SK-N-SH (cell line): Measurements from ENCODE around the gene LRFN4. TPM values are rescaled to one million over a fixed set of nuclear protein-coding genes. Genes with fewer than 3 reads are reported as not detected.
A peak's percentile ranks its signal among the peaks of the same experiment; 100 is the strongest.

Experiments used
- CTCF ChIA-PET: fragments of 300-600, 350-600 bp; formaldehyde crosslinking; extraction: SDS; loops from one replicate; lab custom pipeline; 2021; lab: Yijun Ruan, JAX
- POLR2A ChIA-PET: fragments of 350-600 bp; sonication (Branson Sonifier 250); formaldehyde crosslinking; extraction: SDS; loops from one replicate; lab custom pipeline; 2020; ENCODE audit warnings: antibody characterized with exemption, inconsistent platforms; lab: Yijun Ruan, JAX
- DNase-seq: peaks from one replicate; pipeline ENCODE4 v3.0.0; 2012
- H2AFZ ChIP-seq: fragments of 200-600 bp; sonication (generic); 2 replicates; pipeline ENCODE4 v1.8.1; 2016; ENCODE audit warnings: antibody characterized with exemption, mild to moderate bottlenecking, low read depth
- H3F3A ChIP-seq: fragments of 200-600 bp; sonication (generic); replicated peaks from 2 replicates; pipeline ENCODE3; 2016; ENCODE audit warnings: antibody characterized with exemption, mild to moderate bottlenecking; ENCODE audit not compliant: insufficient read depth
- H3K27ac ChIP-seq, 2 experiments: fragments of 200-500 bp in 1 of 2; fragments of 200-600 bp in 1 of 2; sonication (Bioruptor generic) in 1 of 2; sonication (generic), shearing (Covaris generic) in 1 of 2; 2 replicates each; pipeline versions ENCODE4 v1.5.1 to v1.6.1; 2014 to 2016; ENCODE audit warnings: low read depth in 2 of 2, inconsistent platforms in 1 of 2, low read length in 1 of 2, mild to moderate bottlenecking in 1 of 2, mixed read lengths in 1 of 2
- H3K27me3 ChIP-seq: fragments of 200-600 bp; sonication (generic), shearing (Covaris generic); 2 replicates; pipeline ENCODE4 v1.6.1; 2016; ENCODE audit warnings: mixed run types; ENCODE audit not compliant: insufficient read depth
- H3K36me3 ChIP-seq, 2 experiments: fragments of 200-500 bp in 1 of 2; fragments of 200-600 bp in 1 of 2; sonication (Bioruptor generic) in 1 of 2; sonication (generic) in 1 of 2; replicated peaks in 1 of 2; 2 replicates each; pipeline versions ENCODE3 to v1.5.1; 2014 to 2016; ENCODE audit warnings: low read length in 1 of 2, mild to moderate bottlenecking in 1 of 2; ENCODE audit not compliant: insufficient read depth in 2 of 2, control insufficient read depth in 1 of 2
- H3K4me1 ChIP-seq, 2 experiments: fragments of 200-500 bp in 1 of 2; fragments of 200-600 bp in 1 of 2; sonication (Bioruptor generic) in 1 of 2; sonication (generic), shearing (Covaris generic) in 1 of 2; 2 replicates each; pipeline versions ENCODE4 v1.5.1 to v1.6.1; 2014 to 2016; ENCODE audit warnings: low read depth in 1 of 2, low read length in 1 of 2, mixed run types in 1 of 2; ENCODE audit not compliant: insufficient read depth in 2 of 2, control insufficient read depth in 1 of 2
- H3K4me2 ChIP-seq: fragments of 200-600 bp; sonication (generic), shearing (Covaris generic); 2 replicates; pipeline ENCODE4 v1.6.1; 2017; ENCODE audit warnings: mixed run types
- H3K4me3 ChIP-seq, 2 experiments: fragments of 200-500 bp in 1 of 2; fragments of 200-600 bp in 1 of 2; sonication (Bioruptor generic) in 1 of 2; sonication (generic), shearing (Covaris generic) in 1 of 2; 2 replicates each; pipeline versions ENCODE4 v1.5.1 to v1.8.1; 2014 to 2016; ENCODE audit warnings: low read depth in 2 of 2, inconsistent platforms in 1 of 2, low read length in 1 of 2, mild to moderate bottlenecking in 1 of 2, mixed read lengths in 1 of 2, moderate library complexity in 1 of 2
- H3K79me2 ChIP-seq: fragments of 200-600 bp; sonication (generic); 2 replicates; pipeline ENCODE4 v1.8.1; 2017; ENCODE audit warnings: mild to moderate bottlenecking; ENCODE audit not compliant: insufficient read depth
- H3K9ac ChIP-seq: fragments of 200-600 bp; sonication (generic); 2 replicates; pipeline ENCODE4 v1.6.1; 2017; ENCODE audit warnings: mixed run types
- H3K9me2 ChIP-seq: fragments of 200-600 bp; sonication (generic); 2 replicates; pipeline ENCODE4 v1.6.1; 2017; ENCODE audit warnings: mixed run types
- H3K9me3 ChIP-seq: fragments of 200-600 bp; sonication (generic); 2 replicates; pipeline ENCODE4 v1.6.1; 2017; ENCODE audit warnings: mixed run types, mild to moderate bottlenecking, moderate library complexity
- H4K20me1 ChIP-seq: fragments of 200-600 bp; sonication (generic); 2 replicates; pipeline ENCODE4 v1.6.1; 2017; ENCODE audit warnings: mild to moderate bottlenecking, mixed run types; ENCODE audit not compliant: insufficient read depth
- CTCF ChIP-seq: fragments of 200-600 bp; sonication (generic); IDR thresholded peaks from 2 replicates; pipeline ENCODE4 v1.6.1; 2017; ENCODE audit warnings: antibody characterized with exemption, mild to moderate bottlenecking, moderate library complexity
- REST ChIP-seq: IDR thresholded peaks from 2 replicates; pipeline ENCODE4 v1.6.1; 2012; ENCODE audit warnings: mild to moderate bottlenecking, low read depth, low read length, moderate library complexity
- SIN3A ChIP-seq: IDR thresholded peaks from 2 replicates; pipeline ENCODE4 v1.6.1; 2012; ENCODE audit warnings: low read depth, mild to moderate bottlenecking, low read length, moderate library complexity, borderline replicate concordance
- SMC3 ChIP-seq: IDR thresholded peaks from 2 replicates; pipeline ENCODE4 v1.6.1; 2012; ENCODE audit warnings: low read depth, low read length, improper control_type of control experiment
- WGBS: methylation state at CpG from one replicate; pipeline ENCODE4 v1.1.6; 2017; ENCODE audit warnings: low lambda C conversion rate; 5-methylcytosine and 5-hydroxymethylcytosine counted together
- polyA plus RNA-seq, 3 experiments: library from polyadenylated mRNA; depleted of rRNA; stranded (reverse); fragments of >200 nt; gene quantifications; 2 replicates each; pipeline ENCODE4 v1.2.3, GENCODE V29; 2012

LRFN4 gene
- polyA plus RNA-seq, 1 of the 3 experiments (the other 2 are of a cell fraction): 15.9 TPM

DNA sequence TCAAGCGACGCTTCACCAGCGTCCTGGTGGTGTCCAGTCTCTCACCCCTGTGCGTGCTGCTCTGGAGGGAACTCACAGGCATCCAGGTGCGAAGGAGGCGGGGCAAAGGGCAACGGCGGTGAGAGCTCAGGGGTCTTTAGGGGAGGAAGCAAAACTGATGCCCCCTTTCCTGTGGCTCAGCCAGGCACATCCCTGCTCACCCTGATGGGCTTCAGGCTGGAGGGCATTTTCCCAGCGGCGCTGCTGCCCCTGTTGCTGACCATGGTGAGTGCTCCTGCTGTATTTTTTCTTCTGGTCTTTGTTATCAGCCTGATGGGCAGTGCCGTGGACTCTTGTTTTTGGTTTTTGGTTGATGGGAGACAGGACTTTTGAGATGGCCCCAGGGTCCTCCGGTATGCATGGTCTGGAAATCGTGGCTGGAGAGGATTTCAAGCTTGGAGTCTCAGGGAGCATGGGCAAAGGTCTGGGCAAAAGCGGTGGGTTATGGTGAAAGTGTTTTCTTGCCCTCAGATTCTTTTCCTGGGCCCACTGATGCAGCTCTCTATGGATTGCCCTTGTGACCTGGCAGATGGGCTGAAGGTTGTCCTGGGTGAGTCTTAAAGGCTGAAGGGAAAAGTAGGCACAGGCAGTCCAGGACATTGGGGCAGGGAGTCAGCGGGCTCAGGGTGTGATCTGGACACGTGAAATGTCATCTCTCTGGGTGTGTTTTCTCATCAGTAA is 12.9 kb upstream of the LRFN4 start:
- Histone ChIP-seq H3K27me3 (no peaks in the 10 kb centered on the region), H3K36me3 (peaks cover 3 to 42% of the 10 kb centered on the region in 2 experiments), H3K4me1 (peaks cover 13 to 24% of the 10 kb centered on the region in 2 experiments; a peak in 3 of 4 replicates), H3F3A (peaks cover 4% of the 10 kb centered on the region), H4K20me1 (no peaks in the 10 kb centered on the region), H3K4me3 (peak overlapping the region; percentile 88 to 91), H3K27ac (peak overlapping the region; percentile 85 to 90; a peak in 3 of 4 replicates), H3K4me2 (peak overlapping the region; percentile 92), H2AFZ (peak overlapping the region; percentile 87), H3K9ac (peak overlapping the region; percentile 99), H3K9me3 (no peaks in the 10 kb centered on the region), H3K79me2 (peaks cover 58% of the 10 kb centered on the region), H3K9me2 (no peaks in the 10 kb centered on the region)
- 20% methylated on average over 9 of the region's 16 CpGs for WGBS
- DNase-seq: no peak
- CTCF ChIA-PET: interaction anchor here (0.6 to 4.6 kb wide), 11 partner anchors 10 to 473 kb away, joined by 3 to 46 read pairs (median 4); partner anchors contain the start of gene C11orf86
- POLR2A ChIA-PET: interaction anchor here (0.6 to 2.0 kb wide), 10 partner anchors 9 to 364 kb away, joined by 3 to 14 read pairs (median 4); partner anchors contain the start of genes DPP3 and RBM14
- TF ChIP-seq REST (no peak), SIN3A (0 out of 2 replicates have a peak, but pooled peaks have one; percentile 27), CTCF (no peak)

GRCh38 chr11:66844496-66845142 is 12.2 kb upstream of the LRFN4 start:
- Histone ChIP-seq H3K36me3 (peaks cover 3 to 39% of the 10 kb centered on the region in 2 experiments), H3K27ac (no peak overlapping the region), H3K9me3 (no peaks in the 10 kb centered on the region), H3K9ac (peak overlapping the region; percentile 99), H3F3A (peaks cover 2% of the 10 kb centered on the region), H3K4me1 (peaks cover 13 to 24% of the 10 kb centered on the region in 2 experiments; a peak in 3 of 4 replicates), H3K4me2 (peak overlapping the region; percentile 92), H2AFZ (no peak overlapping the region), H3K27me3 (no peaks in the 10 kb centered on the region), H4K20me1 (no peaks in the 10 kb centered on the region), H3K9me2 (no peaks in the 10 kb centered on the region), H3K4me3 (peak overlapping the region; percentile 88 to 91), H3K79me2 (peaks cover 55% of the 10 kb centered on the region)
- ChIA-PET CTCF (interaction anchor here (0.8 to 4.6 kb wide), 8 partner anchors 9 to 472 kb away, joined by 3 to 46 read pairs (median 6); partner anchors contain the start of gene C11orf86), POLR2A (interaction anchor here (1.1 kb wide), 1 partner anchor 365 kb away, joined by 4 read pairs; the partner anchor contains the start of gene DPP3)
- no peak for TF ChIP-seq SMC3
- peak; percentile 13 for DNase-seq
- WGBS: 97% methylated on average over 3 of the region's 12 CpGs
